ENCODE measurements around the gene IL1RAPL1. TPM values are rescaled to one million over a fixed set of nuclear protein-coding genes. Genes with fewer than 3 reads are reported as not detected.
A peak's percentile ranks its signal among the peaks of the same experiment; 100 is the strongest.

The IL1RAPL1 gene
- polyA plus RNA-seq, 1 of the 3 experiments (the other 2 are of a cell fraction), result 2.8 TPM

DNA sequence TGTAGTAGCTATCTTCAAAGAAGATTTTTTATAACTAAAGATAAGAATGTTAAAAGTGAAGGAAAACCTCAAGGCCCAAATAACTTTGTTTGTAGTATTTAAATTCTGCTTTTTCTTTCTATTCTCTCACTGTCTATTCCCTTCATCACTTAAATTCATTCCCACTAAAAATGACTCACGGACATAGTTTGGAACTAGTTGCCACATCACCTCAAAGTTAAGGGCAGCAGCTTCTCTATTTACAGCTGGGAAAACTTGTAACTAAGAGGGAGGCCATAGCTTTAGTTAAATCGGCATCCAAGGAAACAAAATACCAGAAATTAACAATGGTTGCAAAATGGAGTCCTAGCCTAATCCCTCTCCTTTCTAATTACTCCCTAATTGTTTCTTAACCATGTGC, 1302.8 kb downstream of the IL1RAPL1 start (continued):
- TF ChIP-seq TAF1 (IDR thresholded peaks at IDR 0.05; ENCODE audit: borderline replicate concordance, low read depth, low read length), result no peak
- no peak for TF ChIP-seq RCOR1 (IDR thresholded peaks at IDR 0.05; ENCODE audit: low read length)
- TF ChIP-seq FOXM1 (IDR thresholded peaks at IDR 0.05; ENCODE audit: low read depth), result no peak
- no peak for TF ChIP-seq EP300 (IDR thresholded peaks at IDR 0.05; ENCODE audit: borderline replicate concordance in 1 of 2, low read depth in 1 of 2, low read length in 1 of 2)

GRCh38 chrX:29890646-29891200, 1303.5 kb downstream of the IL1RAPL1 start:
- peak overlapping the region; percentile 12; the same call in 1 of the 2 replicates for H3K4me2 ChIP-seq
- H4K20me1 ChIP-seq (ENCODE audit: insufficient read depth), result no peaks in the 10 kb centered on the region
- H2AFZ ChIP-seq (ENCODE audit: low read depth), result peak overlapping the region; percentile 67
- no peaks in the 10 kb centered on the region for H3K9me2 ChIP-seq
- no peaks in the 10 kb centered on the region; a peak in 2 of 4 replicates for H3K4me1 ChIP-seq (ENCODE audit: control insufficient read depth in 1 of 2, insufficient read depth in 2 of 2, low read depth in 1 of 2, low read length in 1 of 2)
- H3K27me3 ChIP-seq (ENCODE audit: insufficient read depth), result no peaks in the 10 kb centered on the region
- no peak for DNase-seq
- H3F3A ChIP-seq (replicated peaks; ENCODE audit: insufficient read depth), result peaks cover 4% of the 10 kb centered on the region
- 34% methylated on average over 2 of the region's 2 CpGs for WGBS (ENCODE audit: low lambda C conversion rate)
- H3K9ac ChIP-seq, result no peak overlapping the region; the same call in 1 of the 2 replicates
- CTCF ChIA-PET, result no interaction called here
- POLR2A ChIA-PET, result no interaction called here
- H3K36me3 ChIP-seq (replicated peaks in 1 of 2; ENCODE audit: control insufficient read depth in 1 of 2, insufficient read depth in 2 of 2, low read length in 1 of 2), result no peaks in the 10 kb centered on the region
- peak overlapping the region in 1 of 2 experiments; percentile 53; a peak in 3 of 4 replicates for H3K27ac ChIP-seq (ENCODE audit: low read depth in 2 of 2, low read length in 1 of 2)
- no peak overlapping the region for H3K4me3 ChIP-seq (ENCODE audit: low read depth in 2 of 2, low read length in 1 of 2)
- TF ChIP-seq CTCF (IDR thresholded peaks at IDR 0.05), result no peak
- H3K9me3 ChIP-seq, result no peaks in the 10 kb centered on the region
- no peaks in the 10 kb centered on the region for H3K79me2 ChIP-seq (ENCODE audit: insufficient read depth)

- POLR2A ChIA-PET, result no interaction called here
- TF ChIP-seq FOXM1 (IDR thresholded peaks at IDR 0.05; ENCODE audit: low read depth) (no peak), MXI1 (IDR thresholded peaks at IDR 0.05; ENCODE audit: low read depth, low read length) (no peak), MEF2A (IDR thresholded peaks at IDR 0.05; ENCODE audit: borderline replicate concordance, low read depth) (no peak), CHD2 (IDR thresholded peaks at IDR 0.05; ENCODE audit: low read length, partially characterized antibody) (no peak), FOXJ3 (CRISPR knock-in tag; IDR thresholded peaks at IDR 0.05) (no peak), RXRA (IDR thresholded peaks at IDR 0.05; ENCODE audit: borderline replicate concordance, low read depth) (no peak), USF2 (IDR thresholded peaks at IDR 0.05; ENCODE audit: borderline replicate concordance, low read depth, low read length) (no peak), SIN3A (IDR thresholded peaks at IDR 0.05; ENCODE audit: borderline replicate concordance, low read depth, low read length) (no peak), USF1 (IDR thresholded peaks at IDR 0.05; ENCODE audit: borderline replicate concordance, low read depth) (no peak), TEAD4 (IDR thresholded peaks at IDR 0.05; ENCODE audit: borderline replicate concordance, insufficient read depth) (no peak)
- TF ChIP-seq, protein P1, sequence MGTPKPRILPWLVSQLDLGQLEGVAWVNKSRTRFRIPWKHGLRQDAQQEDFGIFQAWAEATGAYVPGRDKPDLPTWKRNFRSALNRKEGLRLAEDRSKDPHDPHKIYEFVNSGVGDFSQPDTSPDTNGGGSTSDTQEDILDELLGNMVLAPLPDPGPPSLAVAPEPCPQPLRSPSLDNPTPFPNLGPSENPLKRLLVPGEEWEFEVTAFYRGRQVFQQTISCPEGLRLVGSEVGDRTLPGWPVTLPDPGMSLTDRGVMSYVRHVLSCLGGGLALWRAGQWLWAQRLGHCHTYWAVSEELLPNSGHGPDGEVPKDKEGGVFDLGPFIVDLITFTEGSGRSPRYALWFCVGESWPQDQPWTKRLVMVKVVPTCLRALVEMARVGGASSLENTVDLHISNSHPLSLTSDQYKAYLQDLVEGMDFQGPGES (IDR thresholded peaks at IDR 0.05; ENCODE audit: low read depth, low read length), result no peak
- TF ChIP-seq, protein P2, sequence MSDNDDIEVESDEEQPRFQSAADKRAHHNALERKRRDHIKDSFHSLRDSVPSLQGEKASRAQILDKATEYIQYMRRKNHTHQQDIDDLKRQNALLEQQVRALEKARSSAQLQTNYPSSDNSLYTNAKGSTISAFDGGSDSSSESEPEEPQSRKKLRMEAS (IDR thresholded peaks at IDR 0.05; ENCODE audit: low read depth), result no peak
- WGBS (ENCODE audit: low lambda C conversion rate), result 33% methylated on average over 3 of the region's 3 CpGs
Observed at GRCh38 chrX:29902004-29902403, 1314.8 kb downstream of the IL1RAPL1 start.

More at GRCh38 chrX:29902004-29902403, 1314.8 kb downstream of the IL1RAPL1 start:
- Histone ChIP-seq H3K9me3 (no peaks in the 10 kb centered on the region), H3F3A (replicated peaks; ENCODE audit: insufficient read depth) (no peaks in the 10 kb centered on the region), H4K20me1 (ENCODE audit: insufficient read depth) (no peaks in the 10 kb centered on the region), H3K27ac (ENCODE audit: low read depth in 2 of 2, low read length in 1 of 2) (no peak overlapping the region), H3K4me1 (ENCODE audit: control insufficient read depth in 1 of 2, insufficient read depth in 2 of 2, low read depth in 1 of 2, low read length in 1 of 2) (no peaks in the 10 kb centered on the region), H2AFZ (ENCODE audit: low read depth) (no peak overlapping the region), H3K4me2 (no peak overlapping the region), H3K9me2 (no peaks in the 10 kb centered on the region), H3K79me2 (ENCODE audit: insufficient read depth) (no peaks in the 10 kb centered on the region), H3K36me3 (replicated peaks in 1 of 2; ENCODE audit: control insufficient read depth in 1 of 2, insufficient read depth in 2 of 2, low read length in 1 of 2) (no peaks in the 10 kb centered on the region), H3K9ac (no peak overlapping the region), H3K4me3 (ENCODE audit: low read depth in 2 of 2, low read length in 1 of 2) (no peak overlapping the region), H3K27me3 (ENCODE audit: insufficient read depth) (no peaks in the 10 kb centered on the region)
- DNase-seq, result no peak
- CTCF ChIA-PET, result no interaction called here

Measured in SK-N-SH (cell line).